MM.1S (cell line): Measurements from ENCODE around the gene PTPRG.

Experiments used
- EZH2phosphoT487 ChIP-seq: fragments of 300-600 bp; sonication (generic); IDR thresholded peaks from 2 replicates; pipeline ENCODE4 v1.6.1; 2018; ENCODE audit warnings: antibody characterized with exemption, low read length
- TF ChIP-seq, protein P1 (sequence below): fragments of 300-600 bp; sonication (generic); IDR thresholded peaks from 2 replicates; pipeline ENCODE4 v1.5.1; 2016; ENCODE audit warnings: antibody characterized with exemption, low read length, mixed read lengths

DNA sequence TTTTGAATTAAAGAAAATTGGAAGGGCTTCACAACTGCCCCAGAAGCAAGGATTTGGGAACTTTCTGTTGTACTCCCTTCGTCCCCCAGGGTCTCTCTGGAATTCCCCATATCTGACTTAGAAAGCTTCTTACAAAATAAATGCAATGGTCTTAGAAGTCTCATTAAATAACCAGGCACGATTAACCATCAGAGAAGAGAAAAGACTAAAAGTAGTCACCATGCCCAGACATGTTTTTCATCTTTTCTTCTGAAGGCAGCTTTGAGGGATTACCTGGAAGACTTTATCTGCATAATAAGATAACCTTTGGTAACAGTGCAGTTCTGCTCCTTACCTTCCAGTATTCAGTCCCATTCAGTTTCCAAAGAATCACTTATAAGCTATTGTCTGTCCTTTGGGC, 135.9 kb downstream of the PTPRG start:
- TF ChIP-seq, protein P1, sequence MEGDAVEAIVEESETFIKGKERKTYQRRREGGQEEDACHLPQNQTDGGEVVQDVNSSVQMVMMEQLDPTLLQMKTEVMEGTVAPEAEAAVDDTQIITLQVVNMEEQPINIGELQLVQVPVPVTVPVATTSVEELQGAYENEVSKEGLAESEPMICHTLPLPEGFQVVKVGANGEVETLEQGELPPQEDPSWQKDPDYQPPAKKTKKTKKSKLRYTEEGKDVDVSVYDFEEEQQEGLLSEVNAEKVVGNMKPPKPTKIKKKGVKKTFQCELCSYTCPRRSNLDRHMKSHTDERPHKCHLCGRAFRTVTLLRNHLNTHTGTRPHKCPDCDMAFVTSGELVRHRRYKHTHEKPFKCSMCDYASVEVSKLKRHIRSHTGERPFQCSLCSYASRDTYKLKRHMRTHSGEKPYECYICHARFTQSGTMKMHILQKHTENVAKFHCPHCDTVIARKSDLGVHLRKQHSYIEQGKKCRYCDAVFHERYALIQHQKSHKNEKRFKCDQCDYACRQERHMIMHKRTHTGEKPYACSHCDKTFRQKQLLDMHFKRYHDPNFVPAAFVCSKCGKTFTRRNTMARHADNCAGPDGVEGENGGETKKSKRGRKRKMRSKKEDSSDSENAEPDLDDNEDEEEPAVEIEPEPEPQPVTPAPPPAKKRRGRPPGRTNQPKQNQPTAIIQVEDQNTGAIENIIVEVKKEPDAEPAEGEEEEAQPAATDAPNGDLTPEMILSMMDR: no peak
- no peak for TF ChIP-seq EZH2phosphoT487
